ENCODE data around the gene ACKR1. TPM values are rescaled to one million over a fixed set of nuclear protein-coding genes. Genes with fewer than 3 reads are reported as not detected.

The ACKR1 gene
- total and polyA plus RNA-seq, 9 donors = 5.6 to 43.0 (median 36.2) TPM

GRCh38 chr1:159208175-159208825, 3.6 kb downstream of the ACKR1 start:
- H3K36me3 ChIP-seq = no peaks in the 10 kb centered on the region
- no peak overlapping the region for H3K27ac ChIP-seq
- H3K4me1 ChIP-seq (ENCODE audit: insufficient read depth) = no peaks in the 10 kb centered on the region
- 1 to 2% (median 2%) methylated on average over 7 of the region's 7 CpGs for WGBS, 3 donors
- TF ChIP-seq POLR2A (IDR thresholded peaks at IDR 0.05) = no peak
- TF ChIP-seq EP300 (IDR thresholded peaks at IDR 0.05) = no peak
- TF ChIP-seq, protein P1, sequence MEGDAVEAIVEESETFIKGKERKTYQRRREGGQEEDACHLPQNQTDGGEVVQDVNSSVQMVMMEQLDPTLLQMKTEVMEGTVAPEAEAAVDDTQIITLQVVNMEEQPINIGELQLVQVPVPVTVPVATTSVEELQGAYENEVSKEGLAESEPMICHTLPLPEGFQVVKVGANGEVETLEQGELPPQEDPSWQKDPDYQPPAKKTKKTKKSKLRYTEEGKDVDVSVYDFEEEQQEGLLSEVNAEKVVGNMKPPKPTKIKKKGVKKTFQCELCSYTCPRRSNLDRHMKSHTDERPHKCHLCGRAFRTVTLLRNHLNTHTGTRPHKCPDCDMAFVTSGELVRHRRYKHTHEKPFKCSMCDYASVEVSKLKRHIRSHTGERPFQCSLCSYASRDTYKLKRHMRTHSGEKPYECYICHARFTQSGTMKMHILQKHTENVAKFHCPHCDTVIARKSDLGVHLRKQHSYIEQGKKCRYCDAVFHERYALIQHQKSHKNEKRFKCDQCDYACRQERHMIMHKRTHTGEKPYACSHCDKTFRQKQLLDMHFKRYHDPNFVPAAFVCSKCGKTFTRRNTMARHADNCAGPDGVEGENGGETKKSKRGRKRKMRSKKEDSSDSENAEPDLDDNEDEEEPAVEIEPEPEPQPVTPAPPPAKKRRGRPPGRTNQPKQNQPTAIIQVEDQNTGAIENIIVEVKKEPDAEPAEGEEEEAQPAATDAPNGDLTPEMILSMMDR (IDR thresholded peaks at IDR 0.05) = no peak
- no peaks in the 10 kb centered on the region for H3K27me3 ChIP-seq
- H3K4me3 ChIP-seq = no peak overlapping the region
- intact Hi-C loops (cut with DNase I) = no loop called here
- H3K9me3 ChIP-seq = no peaks in the 10 kb centered on the region
- DNase-seq = no peak

GRCh38 chr1:159209061-159209460, 4.4 kb downstream of the ACKR1 start:
- intact Hi-C loops (cut with DNase I) = no loop called here
- Histone ChIP-seq H3K4me1 (ENCODE audit: insufficient read depth) (no peaks in the 10 kb centered on the region), H3K9me3 (no peaks in the 10 kb centered on the region), H3K36me3 (no peaks in the 10 kb centered on the region), H3K4me3 (no peak overlapping the region), H3K27me3 (no peaks in the 10 kb centered on the region), H3K27ac (no peak overlapping the region)
- TF ChIP-seq POLR2A (IDR thresholded peaks at IDR 0.05) = no peak
- TF ChIP-seq, protein P1 (IDR thresholded peaks at IDR 0.05) = no peak
- no peak for TF ChIP-seq EP300 (IDR thresholded peaks at IDR 0.05)
- WGBS, 3 donors = 49 to 65% (median 64%) methylated on average over 7 of the region's 7 CpGs
- DNase-seq = no peak

DNA sequence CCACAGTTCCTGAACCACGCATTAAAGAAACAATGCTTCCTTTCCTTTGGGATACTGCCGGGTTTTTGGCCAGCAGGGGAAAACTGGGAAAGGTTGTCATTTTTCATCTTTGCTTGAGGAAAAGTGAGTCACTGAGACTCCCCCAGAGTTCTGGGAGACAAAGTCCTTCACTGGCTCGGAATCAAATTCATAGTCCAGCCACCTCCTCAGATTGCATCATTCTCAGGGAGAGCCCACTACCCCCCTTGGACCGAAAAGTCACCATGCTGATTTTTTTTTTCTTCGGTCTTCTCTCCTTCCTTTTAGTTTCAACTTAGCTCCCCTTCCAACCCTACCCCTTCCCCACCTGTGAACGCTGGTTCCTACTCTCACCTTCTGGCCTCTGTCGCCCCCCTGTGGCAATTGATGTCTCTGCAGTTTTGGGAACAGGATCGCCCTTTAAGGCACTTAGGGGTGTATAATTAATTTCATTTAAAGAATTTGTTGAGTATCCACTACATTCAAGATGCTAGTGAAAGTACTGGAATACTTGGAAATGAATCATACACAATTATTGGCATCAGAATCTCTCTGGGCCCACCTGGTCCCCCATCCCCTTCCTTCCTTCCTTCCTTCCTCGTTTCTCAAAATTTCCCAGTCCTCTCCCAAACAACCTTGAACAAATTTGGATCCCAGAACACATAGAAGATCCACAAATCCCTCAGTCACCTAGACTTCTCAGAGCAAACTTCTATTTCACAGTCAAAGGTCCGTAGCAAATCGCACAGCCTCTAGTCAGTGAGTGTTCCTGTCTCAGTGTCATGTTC, 6.9 kb downstream of the ACKR1 start:
- H3K4me3 ChIP-seq = no peak overlapping the region
- no peaks in the 10 kb centered on the region for H3K9me3 ChIP-seq
- DNase-seq = no peak
- no peaks in the 10 kb centered on the region for H3K4me1 ChIP-seq (ENCODE audit: insufficient read depth)
- WGBS, 3 donors = 25 to 28% (median 27%) methylated on average over 11 of the region's 11 CpGs
- TF ChIP-seq EP300 (IDR thresholded peaks at IDR 0.05) = no peak
- TF ChIP-seq, protein P1 (IDR thresholded peaks at IDR 0.05) = no peak
- no peak for TF ChIP-seq POLR2A (IDR thresholded peaks at IDR 0.05)
- no peak overlapping the region for H3K27ac ChIP-seq
- H3K36me3 ChIP-seq = no peaks in the 10 kb centered on the region
- no peaks in the 10 kb centered on the region for H3K27me3 ChIP-seq
- intact Hi-C loops (cut with DNase I) = loop anchor here in 1 of 4 donors (5.0 kb wide), 1 partner anchor 49 kb away; no protein-coding TSS in a partner anchor

GRCh38 chr1:159212596-159212995, 7.9 kb downstream of the ACKR1 start:
- intact Hi-C loops (cut with DNase I) = loop anchor here in 1 of 4 donors (5.0 kb wide), 1 partner anchor 50 kb away; no protein-coding TSS in a partner anchor
- Histone ChIP-seq H3K27ac (no peak overlapping the region), H3K9me3 (no peaks in the 10 kb centered on the region), H3K27me3 (no peaks in the 10 kb centered on the region), H3K4me1 (ENCODE audit: insufficient read depth) (no peaks in the 10 kb centered on the region), H3K4me3 (no peak overlapping the region), H3K36me3 (no peaks in the 10 kb centered on the region)
- 60 to 72% (median 70%) methylated on average over 4 of the region's 4 CpGs for WGBS, 3 donors
- no peak for DNase-seq
- no peak for TF ChIP-seq EP300 (IDR thresholded peaks at IDR 0.05)
- TF ChIP-seq, protein P1 (IDR thresholded peaks at IDR 0.05) = no peak
- no peak for TF ChIP-seq POLR2A (IDR thresholded peaks at IDR 0.05)
